ENCODE measurements around the gene NPPA. TPM values are rescaled to one million over a fixed set of nuclear protein-coding genes. Genes with fewer than 3 reads are reported as not detected.

Gene NPPA
- total and polyA plus RNA-seq, 9 of the 15 experiments (the other 6 are each of a cell fraction or from before 2014, with no cell fraction given), result not detected

- no TSS peak for BruUV-seq (replicated peaks)
- H3K27ac ChIP-seq (ENCODE audit: extremely low read depth, low read depth, low read length), result no peak overlapping the region
- H2AFZ ChIP-seq (ENCODE audit: low read depth, low read length), result no peak overlapping the region
- ChIA-PET CTCF (ENCODE audit: low intra/inter-chr PET ratio) (interaction anchor here (4.7 kb wide), 1 partner anchor 57 kb away, joined by 93 read pairs; no protein-coding TSS in a partner anchor), POLR2A (interaction anchor here (0.7 to 14.0 kb wide), 6 partner anchors 9 to 72 kb away, joined by 3 to 304 read pairs (median 4); no protein-coding TSS in a partner anchor)
- DNase-seq (ENCODE audit: extremely low read depth in 1 of 4, low spot score in 3 of 4) (no peak), FAIRE-seq (no peak), ATAC-seq (no peak)
- H4K20me1 ChIP-seq (replicated peaks; ENCODE audit: control insufficient read depth, insufficient read depth, low read length), result no peaks in the 10 kb centered on the region
- TF ChIP-seq POLR2G (IDR thresholded peaks at IDR 0.05; ENCODE audit: low read depth, low read length) (0 out of 2 replicates have a peak, but pooled peaks have one; percentile 31), ZBTB7A (IDR thresholded peaks at IDR 0.05; ENCODE audit: borderline replicate concordance, control insufficient read depth, low read depth, low read length) (no peak), RBFOX2 (IDR thresholded peaks at IDR 0.05; ENCODE audit: low read depth, low read length) (0 out of 2 replicates have a peak, but pooled peaks have one; percentile 15), SAFB (IDR thresholded peaks at IDR 0.05; ENCODE audit: borderline replicate concordance, low read depth, low read length) (no peak)
- no peak overlapping the region for H3K4me2 ChIP-seq (ENCODE audit: insufficient read depth, low read length)
- intact Hi-C loops (cut with micrococcal nuclease) (no loop called here), in situ Hi-C loops (cut with MboI) (no loop called here)
- no peaks in the 10 kb centered on the region for H3K9me3 ChIP-seq (replicated peaks; ENCODE audit: control insufficient read depth, insufficient read depth, low read depth, low read length)
- H3K36me3 ChIP-seq (ENCODE audit: control insufficient read depth, insufficient read depth, low read length), result peaks cover 97% of the 10 kb centered on the region
- peaks cover 22 to 35% of the 10 kb centered on the region in 2 experiments for H3K4me1 ChIP-seq (replicated peaks in 1 of 2; ENCODE audit: control insufficient read depth in 2 of 2, insufficient read depth in 2 of 2, low read length in 2 of 2)
- WGBS (ENCODE audit: insufficient coverage, low coverage, missing lambda C conversion rate), result 88% methylated on average over 34 of the region's 36 CpGs
- H3K9me1 ChIP-seq (ENCODE audit: control insufficient read depth, insufficient read depth, low read length), result no peaks in the 10 kb centered on the region
- H3K4me3 ChIP-seq, result no peak overlapping the region
- no peaks in the 10 kb centered on the region for H3K27me3 ChIP-seq (ENCODE audit: control insufficient read depth in 2 of 2, insufficient read depth in 2 of 2, low read length in 2 of 2)
- no peaks in the 10 kb centered on the region for H3K79me2 ChIP-seq (ENCODE audit: control insufficient read depth, insufficient read depth, low read length)
- peak overlapping the region in 1 of 2 experiments; percentile 18; a peak in 1 of 4 replicates for H3K9ac ChIP-seq (ENCODE audit: insufficient read depth in 1 of 2, low read depth in 2 of 2, low read length in 2 of 2)
Measured at GRCh38 chr1:11836955-11837766, 10.4 kb downstream of the NPPA start.

Measured in K562 (cell line).